ENCODE measurements around the gene SUSD4. TPM values are rescaled to one million over a fixed set of nuclear protein-coding genes. Genes with fewer than 3 reads are reported as not detected.
"Not testable (repeated sequence)": the region's sequence is repeated elsewhere in the genome, so short reads cannot be mapped to it uniquely, and the experiment has no call there.

SUSD4 gene
- total RNA-seq, 6 experiments from 2014 or later: 0.33 to 0.96 (median 0.70) TPM

DNA sequence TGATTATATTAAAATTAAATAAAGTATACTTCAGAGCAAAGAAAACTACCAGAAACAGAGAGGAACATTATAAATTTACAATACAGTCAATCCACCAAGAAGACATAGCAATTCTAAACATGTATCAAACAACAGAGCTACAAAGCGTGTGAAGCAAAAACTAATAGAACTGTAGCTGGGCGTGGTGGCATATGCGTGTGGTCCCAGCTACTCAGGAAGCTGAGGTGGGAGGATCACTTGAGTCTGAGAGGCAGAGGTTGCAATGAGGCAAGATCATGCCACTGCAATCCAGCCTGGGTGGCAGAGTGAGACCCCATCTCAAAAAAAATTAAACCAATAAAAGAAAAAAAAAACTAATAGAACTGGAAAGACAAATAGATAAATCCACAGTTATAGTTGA, 41.5 kb upstream of the SUSD4 start:
- Mint-ChIP-seq H3K4me3 (no peak overlapping the region), H3K9me3 (no peaks in the 10 kb centered on the region), H3K27ac (no peak overlapping the region), H3K27me3 (ENCODE audit: insufficient read depth) (peaks cover 1% of the 10 kb centered on the region; the same call in 1 of the 2 replicates), H3K36me3 (ENCODE audit: low read depth) (peaks cover 8% of the 10 kb centered on the region; the same call in 1 of the 2 replicates), H3K4me1 (ENCODE audit: low read depth) (peaks cover 33% of the 10 kb centered on the region)
- TF ChIP-seq, protein P1, sequence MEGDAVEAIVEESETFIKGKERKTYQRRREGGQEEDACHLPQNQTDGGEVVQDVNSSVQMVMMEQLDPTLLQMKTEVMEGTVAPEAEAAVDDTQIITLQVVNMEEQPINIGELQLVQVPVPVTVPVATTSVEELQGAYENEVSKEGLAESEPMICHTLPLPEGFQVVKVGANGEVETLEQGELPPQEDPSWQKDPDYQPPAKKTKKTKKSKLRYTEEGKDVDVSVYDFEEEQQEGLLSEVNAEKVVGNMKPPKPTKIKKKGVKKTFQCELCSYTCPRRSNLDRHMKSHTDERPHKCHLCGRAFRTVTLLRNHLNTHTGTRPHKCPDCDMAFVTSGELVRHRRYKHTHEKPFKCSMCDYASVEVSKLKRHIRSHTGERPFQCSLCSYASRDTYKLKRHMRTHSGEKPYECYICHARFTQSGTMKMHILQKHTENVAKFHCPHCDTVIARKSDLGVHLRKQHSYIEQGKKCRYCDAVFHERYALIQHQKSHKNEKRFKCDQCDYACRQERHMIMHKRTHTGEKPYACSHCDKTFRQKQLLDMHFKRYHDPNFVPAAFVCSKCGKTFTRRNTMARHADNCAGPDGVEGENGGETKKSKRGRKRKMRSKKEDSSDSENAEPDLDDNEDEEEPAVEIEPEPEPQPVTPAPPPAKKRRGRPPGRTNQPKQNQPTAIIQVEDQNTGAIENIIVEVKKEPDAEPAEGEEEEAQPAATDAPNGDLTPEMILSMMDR (IDR thresholded peaks at IDR 0.05): no peak
- DNase-seq: no peak

GRCh38 chr1:223403184-223403815, 39.3 kb upstream of the SUSD4 start:
- TF ChIP-seq, protein P1 (IDR thresholded peaks at IDR 0.05): no peak
- Mint-ChIP-seq H3K36me3 (ENCODE audit: low read depth) (peaks cover 8% of the 10 kb centered on the region; the same call in 1 of the 2 replicates), H3K27ac (peak overlapping the region; percentile 45)

GRCh38 chr1:223402790-223403142, 38.8 kb upstream of the SUSD4 start:
- no peaks in the 10 kb centered on the region; the same call in 1 of the 2 replicates for H3K9me3 Mint-ChIP-seq
- TF ChIP-seq, protein P1 (IDR thresholded peaks at IDR 0.05): no peak
- H3K4me3 Mint-ChIP-seq: peak overlapping the region; percentile 42
- no peak for DNase-seq
- H3K27me3 Mint-ChIP-seq (ENCODE audit: insufficient read depth): peaks cover 1% of the 10 kb centered on the region; the same call in 1 of the 2 replicates
- H3K36me3 Mint-ChIP-seq (ENCODE audit: low read depth): peaks cover 8% of the 10 kb centered on the region; the same call in 1 of the 2 replicates
- peak overlapping the region; percentile 45; the same call in 1 of the 2 replicates for H3K27ac Mint-ChIP-seq
- H3K4me1 Mint-ChIP-seq (ENCODE audit: low read depth): peaks cover 25% of the 10 kb centered on the region

More at GRCh38 chr1:223403184-223403815, 39.3 kb upstream of the SUSD4 start:
- Mint-ChIP-seq H3K4me1 (ENCODE audit: low read depth) (peaks cover 25% of the 10 kb centered on the region), H3K4me3 (peak overlapping the region; percentile 42), H3K9me3 (no peaks in the 10 kb centered on the region; the same call in 1 of the 2 replicates), H3K27me3 (ENCODE audit: insufficient read depth) (peaks cover 1% of the 10 kb centered on the region; the same call in 1 of the 2 replicates)
- DNase-seq: no peak

- Mint-ChIP-seq H3K9me3 (no peaks in the 10 kb centered on the region; the same call in 1 of the 2 replicates), H3K4me1 (ENCODE audit: low read depth) (peaks cover 25% of the 10 kb centered on the region), H3K27ac (peak overlapping the region; percentile 45), H3K27me3 (ENCODE audit: insufficient read depth) (peaks cover 1% of the 10 kb centered on the region; the same call in 1 of the 2 replicates), H3K4me3 (peak overlapping the region; percentile 42), H3K36me3 (ENCODE audit: low read depth) (peaks cover 8% of the 10 kb centered on the region; the same call in 1 of the 2 replicates)
- TF ChIP-seq, protein P1 (IDR thresholded peaks at IDR 0.05): no peak
- peak; percentile 68 for DNase-seq
Observed at GRCh38 chr1:223401873-223402789, 38.2 kb upstream of the SUSD4 start.

DNA sequence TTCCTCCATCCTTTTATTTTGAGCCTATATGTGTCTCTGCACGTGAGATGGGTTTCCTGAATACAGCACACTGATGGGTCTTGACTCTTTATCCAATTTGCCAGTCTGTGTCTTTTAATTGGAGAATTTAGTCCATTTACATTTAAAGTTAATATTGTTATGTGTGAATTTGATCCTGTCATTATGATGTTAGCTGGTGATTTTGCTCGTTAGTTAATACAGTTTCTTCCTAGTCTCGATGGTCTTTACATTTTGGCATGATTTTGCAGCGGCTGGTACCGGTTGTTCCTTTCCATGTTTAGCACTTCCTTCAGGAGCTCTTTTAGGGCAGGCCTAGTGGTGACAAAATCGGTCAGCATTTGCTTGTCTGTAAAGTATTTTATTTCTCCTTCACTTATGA, 35.4 kb upstream of the SUSD4 start:
- not testable (repeated sequence) for H3K36me3 Mint-ChIP-seq (ENCODE audit: low read depth); H3K27ac Mint-ChIP-seq; H3K27me3 Mint-ChIP-seq (ENCODE audit: insufficient read depth); H3K9me3 Mint-ChIP-seq; DNase-seq; H3K4me3 Mint-ChIP-seq
- H3K4me1 Mint-ChIP-seq (ENCODE audit: low read depth): peaks cover 25% of the 10 kb centered on the region
